ENCODE measurements around the gene MT1G. TPM values are rescaled to one million over a fixed set of nuclear protein-coding genes. Genes with fewer than 3 reads are reported as not detected.

Gene MT1G
- total RNA-seq, 1 donor from 2014 or later, result 2.8 TPM

DNA sequence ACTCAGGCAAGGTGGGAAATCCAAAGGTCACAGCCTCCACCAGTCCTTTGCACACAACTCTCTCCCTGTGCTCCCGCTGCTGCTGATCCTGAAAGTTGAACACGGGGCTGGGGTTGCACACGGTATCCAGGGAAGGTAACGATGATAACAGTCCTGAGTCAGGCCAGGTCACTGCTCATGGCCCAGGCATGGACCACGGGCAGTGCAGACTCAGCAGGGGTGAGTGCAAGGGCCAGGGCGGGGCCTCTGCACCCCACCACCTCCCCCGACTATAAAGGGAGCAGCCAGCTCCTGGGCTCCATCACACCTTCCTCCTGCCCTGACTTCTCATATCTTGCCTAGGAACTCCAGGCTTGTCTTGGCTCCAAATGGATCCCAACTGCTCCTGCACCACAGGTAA lies 16.3 kb downstream of the MT1G start, which contains the start of gene MT1B:
Gene MT1B, plus strand, starts transcription at position 301 of the 400 bp plus-strand sequence. Its CDS starts 68 bp downstream, at position 369.
- no peaks in the 10 kb centered on the region for H3K4me1 Mint-ChIP-seq (ENCODE audit: unreplicated experiment)
- no peak within 1 kb of the TSS for H3K27ac Mint-ChIP-seq
- no peak for DNase-seq (ENCODE audit: extremely low spot score, unreplicated experiment)
- H3K4me3 Mint-ChIP-seq, result no peak within 1 kb of the TSS
- H3K9me3 Mint-ChIP-seq, result no peaks in the 10 kb centered on the region
- TF ChIP-seq, protein P1, sequence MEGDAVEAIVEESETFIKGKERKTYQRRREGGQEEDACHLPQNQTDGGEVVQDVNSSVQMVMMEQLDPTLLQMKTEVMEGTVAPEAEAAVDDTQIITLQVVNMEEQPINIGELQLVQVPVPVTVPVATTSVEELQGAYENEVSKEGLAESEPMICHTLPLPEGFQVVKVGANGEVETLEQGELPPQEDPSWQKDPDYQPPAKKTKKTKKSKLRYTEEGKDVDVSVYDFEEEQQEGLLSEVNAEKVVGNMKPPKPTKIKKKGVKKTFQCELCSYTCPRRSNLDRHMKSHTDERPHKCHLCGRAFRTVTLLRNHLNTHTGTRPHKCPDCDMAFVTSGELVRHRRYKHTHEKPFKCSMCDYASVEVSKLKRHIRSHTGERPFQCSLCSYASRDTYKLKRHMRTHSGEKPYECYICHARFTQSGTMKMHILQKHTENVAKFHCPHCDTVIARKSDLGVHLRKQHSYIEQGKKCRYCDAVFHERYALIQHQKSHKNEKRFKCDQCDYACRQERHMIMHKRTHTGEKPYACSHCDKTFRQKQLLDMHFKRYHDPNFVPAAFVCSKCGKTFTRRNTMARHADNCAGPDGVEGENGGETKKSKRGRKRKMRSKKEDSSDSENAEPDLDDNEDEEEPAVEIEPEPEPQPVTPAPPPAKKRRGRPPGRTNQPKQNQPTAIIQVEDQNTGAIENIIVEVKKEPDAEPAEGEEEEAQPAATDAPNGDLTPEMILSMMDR (conservative IDR thresholded peaks at IDR 0.05), result no peak
- no peaks in the 10 kb centered on the region for H3K36me3 Mint-ChIP-seq
- peaks cover 91% of the 10 kb centered on the region for H3K27me3 Mint-ChIP-seq

DNA sequence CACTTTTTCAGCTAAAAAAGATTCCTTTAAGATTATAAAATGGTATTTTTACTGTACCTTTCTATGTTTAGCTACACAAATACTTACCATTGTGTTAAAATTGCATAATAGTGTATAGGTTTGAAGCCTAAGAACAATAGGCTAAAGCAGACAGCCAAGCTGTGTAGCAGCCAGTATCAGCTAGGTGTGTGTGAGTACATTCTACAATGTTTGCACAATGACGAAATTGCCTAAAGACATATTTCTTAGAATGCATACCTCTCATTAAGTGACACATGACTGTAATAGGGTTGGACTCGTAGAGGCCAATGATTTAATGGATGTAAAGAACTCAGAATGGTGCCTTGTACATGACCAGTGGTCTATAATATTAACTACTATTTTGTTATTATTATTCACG lies 18.0 kb downstream of the MT1G start:
- Mint-ChIP-seq H3K4me1 (ENCODE audit: unreplicated experiment) (no peaks in the 10 kb centered on the region), H3K27me3 (peaks cover 95% of the 10 kb centered on the region), H3K27ac (peak overlapping the region; percentile 16), H3K4me3 (no peak overlapping the region), H3K36me3 (no peaks in the 10 kb centered on the region), H3K9me3 (no peaks in the 10 kb centered on the region)
- TF ChIP-seq, protein P1 (conservative IDR thresholded peaks at IDR 0.05), result no peak
- no peak for DNase-seq (ENCODE audit: extremely low spot score, unreplicated experiment)

DNA sequence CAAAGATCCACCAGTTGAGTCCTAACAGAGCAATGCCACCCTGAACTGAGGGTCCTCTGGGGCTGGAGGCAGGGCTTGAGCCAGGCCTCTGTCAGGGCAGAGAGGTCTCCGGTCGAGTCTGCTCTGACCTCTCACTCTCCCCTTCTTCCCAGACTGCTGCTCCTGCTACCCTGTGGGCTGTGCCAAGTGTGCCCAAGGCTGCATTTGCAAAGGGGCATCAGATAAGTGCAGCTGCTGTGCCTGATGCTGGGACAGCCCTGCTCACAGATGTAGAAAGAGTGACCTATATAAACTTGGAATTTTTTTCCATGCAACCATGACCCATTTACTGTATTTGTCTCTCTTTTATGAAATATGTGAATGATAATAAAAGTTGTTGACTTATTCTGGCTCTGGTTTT lies 18.6 kb downstream of the MT1G start:
- Mint-ChIP-seq H3K27me3 (peaks cover 97% of the 10 kb centered on the region), H3K27ac (no peak overlapping the region), H3K4me3 (no peak overlapping the region), H3K4me1 (ENCODE audit: unreplicated experiment) (no peaks in the 10 kb centered on the region), H3K36me3 (no peaks in the 10 kb centered on the region), H3K9me3 (no peaks in the 10 kb centered on the region)
- DNase-seq (ENCODE audit: extremely low spot score, unreplicated experiment), result no peak
- TF ChIP-seq, protein P1 (conservative IDR thresholded peaks at IDR 0.05), result no peak

DNA sequence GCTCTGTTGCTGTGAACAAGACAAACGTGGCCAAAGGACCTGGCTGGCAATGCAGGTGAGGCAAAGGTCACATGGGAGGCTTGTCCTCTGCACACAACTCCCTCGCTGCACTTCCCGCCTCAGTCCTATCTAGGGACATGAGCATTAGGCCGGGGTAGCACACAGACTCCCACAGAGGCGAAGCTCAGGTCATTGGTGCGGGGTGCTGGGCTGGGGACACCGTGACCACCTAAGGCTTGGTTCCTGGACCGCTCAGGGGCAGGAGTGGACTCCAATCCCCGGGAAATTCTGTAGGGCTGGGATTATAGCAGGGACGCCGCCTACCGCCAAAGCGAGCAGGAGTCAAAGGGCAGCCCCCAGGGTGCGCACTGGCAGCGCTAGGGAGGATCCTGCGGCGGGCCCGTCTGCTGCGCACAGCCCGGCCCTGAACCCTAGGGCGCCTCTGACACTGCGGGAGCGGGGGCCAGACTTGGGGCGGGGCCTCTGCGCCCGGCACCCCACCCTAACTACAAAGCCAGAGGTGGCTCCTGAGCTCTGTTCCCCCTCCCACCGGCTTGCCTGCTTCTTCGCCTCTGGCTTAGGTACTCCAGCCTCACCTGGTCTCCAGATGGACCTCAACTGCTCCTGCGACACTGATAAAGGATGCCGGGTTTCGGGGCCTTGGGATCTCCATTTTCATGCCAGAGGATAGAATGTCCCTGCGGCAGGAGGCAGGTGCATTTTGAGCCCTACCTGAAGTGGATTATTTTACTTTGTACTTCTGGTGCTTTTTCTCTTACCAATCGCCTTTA lies 20.0 kb downstream of the MT1G start:
- Mint-ChIP-seq H3K36me3 (no peaks in the 10 kb centered on the region), H3K27ac (no peak overlapping the region), H3K9me3 (no peaks in the 10 kb centered on the region), H3K4me3 (no peak overlapping the region), H3K27me3 (peaks cover 97% of the 10 kb centered on the region), H3K4me1 (ENCODE audit: unreplicated experiment) (no peaks in the 10 kb centered on the region)
- TF ChIP-seq, protein P1 (conservative IDR thresholded peaks at IDR 0.05), result no peak
- no peak for DNase-seq (ENCODE audit: extremely low spot score, unreplicated experiment)

DNA sequence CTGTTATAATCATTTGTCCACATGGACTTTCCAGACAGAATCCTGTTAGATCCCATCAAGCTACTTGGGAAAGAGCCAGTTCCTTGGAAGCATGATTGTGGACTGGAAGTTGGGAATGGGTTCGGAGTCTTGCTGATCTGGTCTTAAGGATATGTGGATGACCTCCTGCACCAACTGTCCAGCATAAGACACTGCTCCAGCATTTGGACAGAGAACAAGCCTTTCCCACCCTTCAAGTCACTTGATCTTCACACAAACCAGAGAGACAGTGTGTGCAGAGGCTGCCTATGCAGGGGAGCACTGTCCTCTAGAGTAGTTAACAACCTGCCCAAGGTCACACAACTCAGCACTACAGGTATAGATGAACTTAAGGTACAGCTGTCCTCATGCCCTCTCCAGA lies 22.0 kb downstream of the MT1G start:
- no peak overlapping the region for H3K4me3 Mint-ChIP-seq
- TF ChIP-seq, protein P1 (conservative IDR thresholded peaks at IDR 0.05), result no peak
- no peaks in the 10 kb centered on the region for H3K36me3 Mint-ChIP-seq
- H3K27me3 Mint-ChIP-seq, result peaks cover 97% of the 10 kb centered on the region
- no peak overlapping the region for H3K27ac Mint-ChIP-seq
- no peak for DNase-seq (ENCODE audit: extremely low spot score, unreplicated experiment)
- no peaks in the 10 kb centered on the region for H3K4me1 Mint-ChIP-seq (ENCODE audit: unreplicated experiment)
- no peaks in the 10 kb centered on the region for H3K9me3 Mint-ChIP-seq

Data from type B pancreatic cell (in vitro differentiated cells).